Measurements from ENCODE around the gene BNIP5.

BNIP5 gene

GRCh38 chr6:36337814-36338213 is 1.1 kb upstream of the BNIP5 start:
- no peaks in the 10 kb centered on the region for H3K36me3 ChIP-seq (ENCODE audit: low read depth)
- TF ChIP-seq CTCF (IDR thresholded peaks at IDR 0.05; ENCODE audit: poor library complexity, severe bottlenecking), result no peak
- no peak overlapping the region for H3K27ac ChIP-seq (ENCODE audit: poor library complexity, severe bottlenecking)
- no peaks in the 10 kb centered on the region for H3K4me1 ChIP-seq (ENCODE audit: insufficient read depth, poor library complexity, severe bottlenecking)
- H3K4me3 ChIP-seq (ENCODE audit: severe bottlenecking), result no peak overlapping the region
- DNase-seq (ENCODE audit: low spot score), result no peak
- no peaks in the 10 kb centered on the region for H3K9me3 ChIP-seq (ENCODE audit: severe bottlenecking)
- ATAC-seq (ENCODE audit: low read depth), result no peak
- peaks cover 15% of the 10 kb centered on the region for H3K27me3 ChIP-seq (ENCODE audit: insufficient read depth, poor library complexity, severe bottlenecking)

GRCh38 chr6:36336208-36336710 is 429 bp downstream of the BNIP5 start:
- H3K36me3 ChIP-seq (ENCODE audit: low read depth), result no peaks in the 10 kb centered on the region

GRCh38 chr6:36335465-36336207 is 1.1 kb downstream of the BNIP5 start:
- ATAC-seq (ENCODE audit: low read depth) (no peak), DNase-seq (ENCODE audit: low spot score) (no peak)
- Histone ChIP-seq H3K4me3 (ENCODE audit: severe bottlenecking) (no peak overlapping the region), H3K36me3 (ENCODE audit: low read depth) (no peaks in the 10 kb centered on the region), H3K4me1 (ENCODE audit: insufficient read depth, poor library complexity, severe bottlenecking) (no peaks in the 10 kb centered on the region), H3K27me3 (ENCODE audit: insufficient read depth, poor library complexity, severe bottlenecking) (peaks cover 12% of the 10 kb centered on the region), H3K27ac (ENCODE audit: poor library complexity, severe bottlenecking) (no peak overlapping the region), H3K9me3 (ENCODE audit: severe bottlenecking) (no peaks in the 10 kb centered on the region)
- TF ChIP-seq CTCF (IDR thresholded peaks at IDR 0.05; ENCODE audit: poor library complexity, severe bottlenecking), result no peak

More at GRCh38 chr6:36336208-36336710, 429 bp downstream of the BNIP5 start:
- Histone ChIP-seq H3K9me3 (ENCODE audit: severe bottlenecking) (no peaks in the 10 kb centered on the region), H3K27ac (ENCODE audit: poor library complexity, severe bottlenecking) (no peak overlapping the region), H3K27me3 (ENCODE audit: insufficient read depth, poor library complexity, severe bottlenecking) (peaks cover 15% of the 10 kb centered on the region), H3K4me3 (ENCODE audit: severe bottlenecking) (no peak overlapping the region), H3K4me1 (ENCODE audit: insufficient read depth, poor library complexity, severe bottlenecking) (no peaks in the 10 kb centered on the region)
- TF ChIP-seq CTCF (IDR thresholded peaks at IDR 0.05; ENCODE audit: poor library complexity, severe bottlenecking), result no peak
- DNase-seq (ENCODE audit: low spot score) (no peak), ATAC-seq (ENCODE audit: low read depth) (no peak)

- H3K36me3 ChIP-seq (ENCODE audit: low read depth), result no peaks in the 10 kb centered on the region
- H3K27me3 ChIP-seq (ENCODE audit: insufficient read depth, poor library complexity, severe bottlenecking), result peaks cover 8% of the 10 kb centered on the region
- no peaks in the 10 kb centered on the region for H3K9me3 ChIP-seq (ENCODE audit: severe bottlenecking)
- H3K27ac ChIP-seq (ENCODE audit: poor library complexity, severe bottlenecking), result no peak overlapping the region
- ATAC-seq (ENCODE audit: low read depth) (no peak), DNase-seq (ENCODE audit: low spot score) (no peak)
- no peaks in the 10 kb centered on the region for H3K4me1 ChIP-seq (ENCODE audit: insufficient read depth, poor library complexity, severe bottlenecking)
- TF ChIP-seq CTCF (IDR thresholded peaks at IDR 0.05; ENCODE audit: poor library complexity, severe bottlenecking), result no peak
- H3K4me3 ChIP-seq (ENCODE audit: severe bottlenecking), result no peak overlapping the region
Measured at GRCh38 chr6:36334832-36335459, 1.7 kb downstream of the BNIP5 start.

All from RWPE2 (cell line).